ENCODE data around the gene ZG16. TPM values are rescaled to one million over a fixed set of nuclear protein-coding genes. Genes with fewer than 3 reads are reported as not detected.

Gene ZG16
- total and polyA plus RNA-seq, 2 experiments from 2014 or later, result not detected

- TF ChIP-seq ETS1 (IDR thresholded peaks at IDR 0.05) (no peak), EZH2 (IDR thresholded peaks at IDR 0.05; ENCODE audit: low read depth, unreplicated experiment) (no peak), EZH2phosphoT487 (IDR thresholded peaks at IDR 0.05; ENCODE audit: unreplicated experiment) (no peak), ZNF331 (CRISPR knock-in tag; IDR thresholded peaks at IDR 0.05; ENCODE audit: low read depth) (no peak)
Measured at GRCh38 chr16:29804455-29805231, 26.6 kb downstream of the ZG16 start (continued).

- Histone ChIP-seq H4K20me1 (replicated peaks; ENCODE audit: insufficient read depth) (peaks cover 19% of the 10 kb centered on the region; the same call in 1 of the 2 replicates), H2AFZ (peak overlapping the region; percentile 80; the same call in 1 of the 2 replicates), H3K27me3 (ENCODE audit: insufficient read depth) (no peaks in the 10 kb centered on the region), H3K4me2 (peak overlapping the region; percentile 91), H3K9me2 (ENCODE audit: insufficient read depth) (no peaks in the 10 kb centered on the region), H3K4me1 (ENCODE audit: insufficient read depth) (peaks cover 47% of the 10 kb centered on the region), H3F3A (replicated peaks; ENCODE audit: low read depth) (peaks cover 47% of the 10 kb centered on the region), H3K79me2 (replicated peaks; ENCODE audit: insufficient read depth) (peaks cover 21% of the 10 kb centered on the region), H3K36me3 (ENCODE audit: insufficient read depth) (peaks cover 17% of the 10 kb centered on the region; the same call in 1 of the 2 replicates), H3K4me3 (peak overlapping the region; percentile 91), H3K27ac (ENCODE audit: low read depth) (peak overlapping the region; percentile 99)
- Mint-ChIP-seq H3K27ac (peak overlapping the region; percentile 99), H3K36me3 (ENCODE audit: low read depth) (peaks cover 67% of the 10 kb centered on the region), H3K9me3 (peaks cover 3% of the 10 kb centered on the region), H3K27me3 (ENCODE audit: insufficient read depth, low read depth, poor library complexity) (peaks cover 35% of the 10 kb centered on the region), H3K4me1 (peaks cover 50% of the 10 kb centered on the region), H3K4me3 (peak overlapping the region; percentile 91)
- ATAC-seq, result peak; percentile 65
- peak; percentile 97 for DNase-seq (ENCODE audit: low spot score)
- TF ChIP-seq POLR2AphosphoS5 (IDR thresholded peaks at IDR 0.05; ENCODE audit: low read depth), result peak; percentile 95
- TF ChIP-seq ZNF331 (CRISPR knock-in tag; IDR thresholded peaks at IDR 0.05; ENCODE audit: low read depth), result no peak
- peak; percentile 19; the same call in 1 of the 2 replicates for TF ChIP-seq NANOG (IDR thresholded peaks at IDR 0.05; ENCODE audit: borderline replicate concordance)
- no peak for TF ChIP-seq EZH2phosphoT487 (IDR thresholded peaks at IDR 0.05; ENCODE audit: unreplicated experiment)
- TF ChIP-seq STAT1 (IDR thresholded peaks at IDR 0.05; ENCODE audit: unreplicated experiment), result no peak
- TF ChIP-seq ZNF462 (CRISPR knock-in tag; IDR thresholded peaks at IDR 0.05), result no peak
- TF ChIP-seq CREB1 (CRISPR knock-in tag; IDR thresholded peaks at IDR 0.05; ENCODE audit: low read depth), result peak; percentile 66
- TF ChIP-seq JUNB (IDR thresholded peaks at IDR 0.05; ENCODE audit: unreplicated experiment), result no peak
- TF ChIP-seq CTCF (conservative IDR thresholded peaks at IDR 0.05; ENCODE audit: low read depth in 2 of 2), result no peak
- no peak for TF ChIP-seq EZH2 (IDR thresholded peaks at IDR 0.05; ENCODE audit: low read depth, unreplicated experiment)
- no peak for TF ChIP-seq ZNF114 (CRISPR knock-in tag; IDR thresholded peaks at IDR 0.05)
Measured at GRCh38 chr16:29805232-29806098, 27.4 kb downstream of the ZG16 start.

Data from GM23338 (cell line).